ENCODE measurements around the gene NME5.

- no peak for TF ChIP-seq CTCF (conservative IDR thresholded peaks at IDR 0.05; ENCODE audit: low read depth, low read length)
- TF ChIP-seq FOS (IDR thresholded peaks at IDR 0.05; ENCODE audit: low read depth, low read length) = no peak
Measured at GRCh38 chr5:138105709-138106108, 33.5 kb downstream of the NME5 start.
